Measurements from ENCODE around the gene FOS. TPM values are rescaled to one million over a fixed set of nuclear protein-coding genes. Genes with fewer than 3 reads are reported as not detected.
A peak's percentile ranks its signal among the peaks of the same experiment; 100 is the strongest.

The FOS gene
- total and polyA plus RNA-seq, 12 donors, result 47.9 to 393 (median 118) TPM

DNA sequence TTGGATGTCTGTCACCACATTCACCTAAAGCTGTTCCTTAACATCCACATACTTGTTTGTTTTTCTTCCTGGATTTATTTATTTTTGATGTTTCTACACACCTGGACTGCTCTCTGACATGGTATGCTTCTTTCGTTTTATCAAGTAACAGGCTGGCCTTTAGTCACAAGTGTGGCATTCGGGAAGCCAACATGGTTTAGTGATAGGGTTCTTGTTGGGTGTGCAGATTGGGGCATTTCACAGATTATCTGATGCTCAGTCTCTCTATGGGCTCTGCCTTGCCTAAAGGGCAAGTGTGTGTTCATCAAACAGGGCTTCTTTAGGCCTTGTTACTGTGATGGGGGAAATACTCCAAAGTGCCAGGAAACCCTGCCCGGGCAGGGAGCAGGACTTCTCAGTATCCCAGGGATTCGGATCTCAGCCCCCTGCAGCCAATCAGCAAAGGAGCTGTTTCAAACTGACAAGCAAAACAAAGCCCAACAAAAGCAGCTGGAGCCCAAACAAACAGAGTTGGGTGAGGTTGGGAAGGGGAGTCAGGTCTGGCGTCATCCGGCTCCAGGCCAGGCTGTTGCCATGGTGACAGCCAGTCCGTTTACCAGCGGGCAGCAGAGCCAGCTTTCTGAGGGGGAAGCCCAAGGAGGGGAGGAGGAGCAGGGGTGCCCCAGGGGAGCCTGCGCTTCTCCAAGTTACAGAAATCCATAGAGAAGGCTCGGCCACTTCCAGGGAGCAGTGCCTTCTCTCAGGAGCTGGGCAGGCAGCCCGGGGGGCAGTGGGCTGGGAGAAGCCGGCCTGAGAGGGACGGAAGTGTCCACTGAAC is 31.9 kb downstream of the FOS start:
- Histone ChIP-seq H3K36me3 (replicated peaks in 1 of 2) (no peaks in the 10 kb centered on the region), H3K27ac (peak overlapping the region in 3 of 5 donors; percentile 40 to 72 (median 66)), H3K9me3 (replicated peaks in 1 of 3) (no peaks in the 10 kb centered on the region), H3K27me3 (no peaks in the 10 kb centered on the region), H3K4me1 (replicated peaks in 1 of 2) (peaks cover 0 to 17% of the 10 kb centered on the region in 2 donors), H3K4me3 (no peak overlapping the region)
- TF ChIP-seq POLR2A (IDR thresholded peaks at IDR 0.05), result no peak
- TF ChIP-seq, protein P1, sequence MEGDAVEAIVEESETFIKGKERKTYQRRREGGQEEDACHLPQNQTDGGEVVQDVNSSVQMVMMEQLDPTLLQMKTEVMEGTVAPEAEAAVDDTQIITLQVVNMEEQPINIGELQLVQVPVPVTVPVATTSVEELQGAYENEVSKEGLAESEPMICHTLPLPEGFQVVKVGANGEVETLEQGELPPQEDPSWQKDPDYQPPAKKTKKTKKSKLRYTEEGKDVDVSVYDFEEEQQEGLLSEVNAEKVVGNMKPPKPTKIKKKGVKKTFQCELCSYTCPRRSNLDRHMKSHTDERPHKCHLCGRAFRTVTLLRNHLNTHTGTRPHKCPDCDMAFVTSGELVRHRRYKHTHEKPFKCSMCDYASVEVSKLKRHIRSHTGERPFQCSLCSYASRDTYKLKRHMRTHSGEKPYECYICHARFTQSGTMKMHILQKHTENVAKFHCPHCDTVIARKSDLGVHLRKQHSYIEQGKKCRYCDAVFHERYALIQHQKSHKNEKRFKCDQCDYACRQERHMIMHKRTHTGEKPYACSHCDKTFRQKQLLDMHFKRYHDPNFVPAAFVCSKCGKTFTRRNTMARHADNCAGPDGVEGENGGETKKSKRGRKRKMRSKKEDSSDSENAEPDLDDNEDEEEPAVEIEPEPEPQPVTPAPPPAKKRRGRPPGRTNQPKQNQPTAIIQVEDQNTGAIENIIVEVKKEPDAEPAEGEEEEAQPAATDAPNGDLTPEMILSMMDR (IDR thresholded peaks at IDR 0.05), result no peak
- DNase-seq, result peak; percentile 57 to 91 (median 64)
- intact Hi-C loops (cut with DNase I), result loop anchor here in 1 of 2 donors (5.0 kb wide), 1 partner anchor 177 kb away; no protein-coding TSS in a partner anchor
- WGBS, 4 donors, result 54 to 64% (median 60%) methylated on average over 8 to 13 of the region's 13 CpGs

DNA sequence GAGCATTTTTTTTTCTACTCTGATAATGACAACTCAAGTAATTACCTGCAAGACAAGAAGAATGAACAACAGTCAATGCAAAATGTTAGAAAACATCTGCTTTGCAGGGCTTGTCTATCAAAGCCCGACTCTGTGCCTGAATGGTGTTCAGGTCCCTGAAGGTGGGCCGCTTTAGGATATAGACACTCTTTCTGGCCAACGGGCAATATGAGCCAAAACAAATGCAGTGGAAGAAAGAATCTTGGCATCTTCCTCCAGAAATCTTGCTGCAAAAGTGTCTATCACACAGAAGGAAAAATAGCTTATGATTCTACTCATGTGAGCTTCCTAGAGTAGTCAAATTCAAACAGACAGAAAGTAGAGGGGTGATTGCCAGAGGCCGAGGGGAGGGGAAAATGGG is 32.7 kb downstream of the FOS start:
- peak in 1 of 7 donors; percentile 3 for DNase-seq

DNA sequence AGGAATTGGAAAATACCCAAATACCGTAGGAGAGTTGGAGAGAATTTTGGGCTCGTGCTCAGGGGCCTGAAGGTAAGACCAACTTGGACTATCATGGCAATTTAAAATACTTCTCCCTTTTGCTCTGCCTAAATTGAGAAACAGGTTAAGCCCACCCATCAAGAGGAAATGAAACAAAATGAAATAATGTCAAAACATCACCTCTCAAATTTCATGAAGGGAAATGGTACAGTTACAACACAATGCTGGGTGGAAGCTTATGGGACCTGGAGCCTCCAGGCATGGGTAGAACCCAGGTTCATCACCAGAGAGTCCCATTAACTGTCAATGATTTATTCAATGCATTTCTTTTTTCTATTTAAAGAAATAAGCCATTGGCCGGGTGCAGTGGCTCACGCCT is 33.7 kb downstream of the FOS start:
- H3K27ac ChIP-seq, result no peak overlapping the region
- WGBS, 4 donors, result 80 to 91% (median 83%) methylated on average over 4 of the region's 4 CpGs
- intact Hi-C loops (cut with DNase I), result loop anchor here in 1 of 2 donors (5.0 kb wide), 1 partner anchor 175 kb away; no protein-coding TSS in a partner anchor
- no peaks in the 10 kb centered on the region for H3K36me3 ChIP-seq (replicated peaks in 1 of 2)
- no peak for TF ChIP-seq POLR2A (IDR thresholded peaks at IDR 0.05)
- TF ChIP-seq, protein P1 (IDR thresholded peaks at IDR 0.05), result no peak
- H3K9me3 ChIP-seq (replicated peaks in 1 of 3), result no peaks in the 10 kb centered on the region
- peaks cover 0 to 17% of the 10 kb centered on the region in 2 donors for H3K4me1 ChIP-seq (replicated peaks in 1 of 2)
- no peaks in the 10 kb centered on the region for H3K27me3 ChIP-seq
- peak in 1 of 7 donors; percentile 1 for DNase-seq
- H3K4me3 ChIP-seq, result no peak overlapping the region

More for the DNA sequence above, 32.7 kb downstream of the FOS start:
- TF ChIP-seq POLR2A (IDR thresholded peaks at IDR 0.05), result no peak
- TF ChIP-seq, protein P1 (IDR thresholded peaks at IDR 0.05), result no peak
- Histone ChIP-seq H3K4me3 (no peak overlapping the region), H3K4me1 (replicated peaks in 1 of 2) (peaks cover 0 to 17% of the 10 kb centered on the region in 2 donors), H3K36me3 (replicated peaks in 1 of 2) (no peaks in the 10 kb centered on the region), H3K27me3 (no peaks in the 10 kb centered on the region), H3K27ac (peak overlapping the region in 2 of 5 donors; percentile 12 to 66), H3K9me3 (replicated peaks in 1 of 3) (no peaks in the 10 kb centered on the region)
- 62 to 74% (median 67%) methylated on average over 4 of the region's 4 CpGs for WGBS, 4 donors
- intact Hi-C loops (cut with DNase I), result loop anchor here in 1 of 2 donors (5.0 kb wide), 1 partner anchor 176 kb away; no protein-coding TSS in a partner anchor

DNA sequence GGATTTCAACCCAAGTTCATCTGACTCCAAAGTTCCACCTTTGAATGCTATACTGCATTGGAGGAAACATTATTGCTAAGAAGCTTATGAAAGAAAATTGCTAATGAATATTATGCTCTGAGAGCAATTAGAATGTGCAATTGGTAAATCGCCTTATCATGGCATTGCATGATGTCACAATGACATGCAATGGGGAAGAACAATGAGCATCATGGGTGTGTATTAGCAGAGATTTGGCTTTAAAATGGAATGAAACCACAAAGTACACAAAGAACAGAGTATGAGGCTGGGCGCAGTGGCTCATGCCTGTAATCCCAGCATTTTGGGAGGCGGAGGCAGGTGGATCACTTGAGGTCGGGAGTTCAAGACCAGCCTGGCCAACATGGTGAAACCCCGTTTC is 34.7 kb downstream of the FOS start:
- H3K27me3 ChIP-seq, result no peaks in the 10 kb centered on the region
- intact Hi-C loops (cut with DNase I), result loop anchor here in 1 of 2 donors (5.0 kb wide), 1 partner anchor 174 kb away; no protein-coding TSS in a partner anchor
- no peaks in the 10 kb centered on the region for H3K36me3 ChIP-seq (replicated peaks in 1 of 2)
- 86 to 95% (median 89%) methylated on average over 4 to 5 of the region's 5 CpGs for WGBS, 4 donors
- no peak overlapping the region for H3K4me3 ChIP-seq
- no peaks in the 10 kb centered on the region for H3K9me3 ChIP-seq (replicated peaks in 1 of 3)
- H3K4me1 ChIP-seq (replicated peaks in 1 of 2), result peaks cover 0 to 13% of the 10 kb centered on the region in 2 donors
- DNase-seq, result no peak
- H3K27ac ChIP-seq, result no peak overlapping the region
- no peak for TF ChIP-seq POLR2A (IDR thresholded peaks at IDR 0.05)
- TF ChIP-seq, protein P1 (IDR thresholded peaks at IDR 0.05), result no peak
